ENCODE results near the gene SVOPL. TPM values are rescaled to one million over a fixed set of nuclear protein-coding genes. Genes with fewer than 3 reads are reported as not detected.

Gene SVOPL
- total and polyA plus RNA-seq, 2 donors (not counting 3 experiments of a cell fraction or from before 2014, with no cell fraction given) = not detected

- Histone ChIP-seq H3K4me2 (ENCODE audit: insufficient read depth, low read length) (no peak overlapping the region), H3K27me3 (ENCODE audit: control insufficient read depth in 2 of 2, insufficient read depth in 2 of 2, low read length in 2 of 2) (no peaks in the 10 kb centered on the region), H3K9me1 (replicated peaks; ENCODE audit: control insufficient read depth, extremely low read depth, insufficient read depth, low read length) (no peaks in the 10 kb centered on the region), H3K4me3 (replicated peaks in 1 of 3; ENCODE audit: insufficient read depth in 1 of 3, low read depth in 1 of 3, low read length in 3 of 3) (no peak overlapping the region), H3K27ac (ENCODE audit: insufficient read depth, low read depth, low read length) (no peak overlapping the region), H4K20me1 (replicated peaks; ENCODE audit: control insufficient read depth, extremely low read depth, insufficient read depth, low read length) (no peaks in the 10 kb centered on the region), H3K4me1 (ENCODE audit: control insufficient read depth, extremely low read depth, insufficient read depth, low read length) (no peaks in the 10 kb centered on the region), H3K9me3 (replicated peaks; ENCODE audit: control insufficient read depth, insufficient read depth, low read length) (no peaks in the 10 kb centered on the region), H2AFZ (ENCODE audit: low read depth, low read length) (no peak overlapping the region), H3K9ac (replicated peaks; ENCODE audit: extremely low read depth, insufficient read depth, low read length) (no peak overlapping the region), H3K79me2 (ENCODE audit: control insufficient read depth, insufficient read depth, low read length) (no peaks in the 10 kb centered on the region), H3K36me3 (ENCODE audit: control insufficient read depth in 2 of 2, extremely low read depth in 1 of 2, insufficient read depth in 2 of 2, low read length in 2 of 2) (no peaks in the 10 kb centered on the region)
- ChIA-PET CTCF (interaction anchor here (0.9 kb wide), 1 partner anchor 12 kb away, joined by 4 read pairs; no protein-coding TSS in a partner anchor), POLR2A (interaction anchor here (0.7 kb wide), 1 partner anchor 267 kb away, joined by 6 read pairs; no protein-coding TSS in a partner anchor)
- intact Hi-C loops (cut with micrococcal nuclease) = no loop called here
- DNase-seq (ENCODE audit: low read depth, low spot score) (no peak), FAIRE-seq (no peak)
- no TSS peak for BruUV-seq (replicated peaks)
- TF ChIP-seq EZH2 (IDR thresholded peaks at IDR 0.05; ENCODE audit: borderline replicate concordance, low read depth, low read length, severe bottlenecking) (no peak), JUN (IDR thresholded peaks at IDR 0.05; ENCODE audit: borderline replicate concordance, insufficient read depth, insufficient read length, low read depth) (no peak), CTCF (IDR thresholded peaks at IDR 0.05; ENCODE audit: extremely low read depth in 1 of 2, insufficient read depth in 1 of 2, low read depth in 1 of 2, low read length in 2 of 2) (no peak), FOS (IDR thresholded peaks at IDR 0.05; ENCODE audit: borderline replicate concordance, insufficient read depth, low read length) (no peak), GATA2 (IDR thresholded peaks at IDR 0.05; ENCODE audit: insufficient read depth, insufficient read length, low read depth, low read length) (no peak), POLR2AphosphoS5 (IDR thresholded peaks at IDR 0.05; ENCODE audit: insufficient read depth, low read depth, low read length) (no peak), POLR2A (IDR thresholded peaks at IDR 0.05; ENCODE audit: low read depth, low read length) (no peak), MYC (IDR thresholded peaks at IDR 0.05; ENCODE audit: low read depth, low read length) (no peak)
- dilution Hi-C loops (cut with MboI; ENCODE audit: extremely low pct_ligation_motif_present, low sequenced_read_pairs) = no loop called here
Measured at GRCh38 chr7:138726288-138726687, 25.1 kb upstream of the SVOPL start.
